Measurements from ENCODE around the gene CREB3L1.

Gene CREB3L1

GRCh38 chr11:46294365-46295309 lies 17.2 kb downstream of the CREB3L1 start:
- no peaks in the 10 kb centered on the region for H3K9me3 ChIP-seq (ENCODE audit: low read depth, low read length)
- H3K36me3 ChIP-seq (ENCODE audit: insufficient read depth, low read length) = no peaks in the 10 kb centered on the region
- TF ChIP-seq FOXP2 (optimal IDR thresholded peaks at IDR 0.05; ENCODE audit: control extremely low read depth, extremely low read length, insufficient read depth) (no peak), POLR2AphosphoS5 (IDR thresholded peaks at IDR 0.05; ENCODE audit: borderline replicate concordance, low read depth, low read length) (no peak), EZH2 (IDR thresholded peaks at IDR 0.05) (no peak)
- peak overlapping the region; percentile 84 for H3K4me3 ChIP-seq
- peak overlapping the region; percentile 33; the same call in 1 of the 2 replicates for H3K27ac ChIP-seq
- peak overlapping the region; percentile 65 for H3K9ac ChIP-seq (ENCODE audit: insufficient read length)
- DNase-seq (ENCODE audit: low read depth, low spot score) = no peak

GRCh38 chr11:46295312-46296058 lies 18.0 kb downstream of the CREB3L1 start:
- DNase-seq (ENCODE audit: low read depth, low spot score) = no peak
- peak overlapping the region; percentile 84 for H3K4me3 ChIP-seq
- H3K9me3 ChIP-seq (ENCODE audit: low read depth, low read length) = no peaks in the 10 kb centered on the region
- H3K9ac ChIP-seq (ENCODE audit: insufficient read length) = peak overlapping the region; percentile 74
- H3K36me3 ChIP-seq (ENCODE audit: insufficient read depth, low read length) = no peaks in the 10 kb centered on the region
- TF ChIP-seq POLR2AphosphoS5 (IDR thresholded peaks at IDR 0.05; ENCODE audit: borderline replicate concordance, low read depth, low read length) (peak; percentile 82), EZH2 (IDR thresholded peaks at IDR 0.05) (no peak), FOXP2 (optimal IDR thresholded peaks at IDR 0.05; ENCODE audit: control extremely low read depth, extremely low read length, insufficient read depth) (no peak)
- no peak overlapping the region for H3K27ac ChIP-seq

- Histone ChIP-seq H3K36me3 (ENCODE audit: insufficient read depth, low read length) (no peaks in the 10 kb centered on the region), H3K9me3 (ENCODE audit: low read depth, low read length) (no peaks in the 10 kb centered on the region), H3K27ac (no peak overlapping the region), H3K9ac (ENCODE audit: insufficient read length) (peak overlapping the region; percentile 74), H3K4me3 (peak overlapping the region; percentile 84)
- TF ChIP-seq FOXP2 (optimal IDR thresholded peaks at IDR 0.05; ENCODE audit: control extremely low read depth, extremely low read length, insufficient read depth) = no peak
- TF ChIP-seq EZH2 (IDR thresholded peaks at IDR 0.05) = no peak
- no peak for TF ChIP-seq POLR2AphosphoS5 (IDR thresholded peaks at IDR 0.05; ENCODE audit: borderline replicate concordance, low read depth, low read length)
- no peak for DNase-seq (ENCODE audit: low read depth, low spot score)
Observed at GRCh38 chr11:46296059-46296527, 18.6 kb downstream of the CREB3L1 start.

- Histone ChIP-seq H3K9me3 (ENCODE audit: low read depth, low read length) (no peaks in the 10 kb centered on the region), H3K27ac (no peak overlapping the region), H3K4me3 (no peak overlapping the region), H3K9ac (ENCODE audit: insufficient read length) (no peak overlapping the region), H3K36me3 (ENCODE audit: insufficient read depth, low read length) (no peaks in the 10 kb centered on the region)
- TF ChIP-seq EZH2 (IDR thresholded peaks at IDR 0.05) (no peak), FOXP2 (optimal IDR thresholded peaks at IDR 0.05; ENCODE audit: control extremely low read depth, extremely low read length, insufficient read depth) (no peak), POLR2AphosphoS5 (IDR thresholded peaks at IDR 0.05; ENCODE audit: borderline replicate concordance, low read depth, low read length) (no peak)
- DNase-seq (ENCODE audit: low read depth, low spot score) = no peak
Observed at GRCh38 chr11:46296528-46297448, 19.3 kb downstream of the CREB3L1 start.

GRCh38 chr11:46298699-46299433 lies 21.4 kb downstream of the CREB3L1 start:
- no peak overlapping the region for H3K27ac ChIP-seq
- DNase-seq (ENCODE audit: low read depth, low spot score) = no peak
- H3K4me3 ChIP-seq = no peak overlapping the region
- TF ChIP-seq FOXP2 (optimal IDR thresholded peaks at IDR 0.05; ENCODE audit: control extremely low read depth, extremely low read length, insufficient read depth) = no peak
- TF ChIP-seq POLR2AphosphoS5 (IDR thresholded peaks at IDR 0.05; ENCODE audit: borderline replicate concordance, low read depth, low read length) = no peak
- TF ChIP-seq EZH2 (IDR thresholded peaks at IDR 0.05) = no peak
- no peaks in the 10 kb centered on the region for H3K36me3 ChIP-seq (ENCODE audit: insufficient read depth, low read length)
- no peaks in the 10 kb centered on the region for H3K9me3 ChIP-seq (ENCODE audit: low read depth, low read length)
- H3K9ac ChIP-seq (ENCODE audit: insufficient read length) = no peak overlapping the region

GRCh38 chr11:46299451-46299961 lies 22.0 kb downstream of the CREB3L1 start:
- Histone ChIP-seq H3K27ac (no peak overlapping the region), H3K9ac (ENCODE audit: insufficient read length) (no peak overlapping the region), H3K36me3 (ENCODE audit: insufficient read depth, low read length) (no peaks in the 10 kb centered on the region), H3K9me3 (ENCODE audit: low read depth, low read length) (no peaks in the 10 kb centered on the region), H3K4me3 (no peak overlapping the region)
- DNase-seq (ENCODE audit: low read depth, low spot score) = no peak
- TF ChIP-seq EZH2 (IDR thresholded peaks at IDR 0.05) (no peak), FOXP2 (optimal IDR thresholded peaks at IDR 0.05; ENCODE audit: control extremely low read depth, extremely low read length, insufficient read depth) (no peak), POLR2AphosphoS5 (IDR thresholded peaks at IDR 0.05; ENCODE audit: borderline replicate concordance, low read depth, low read length) (no peak)

- Histone ChIP-seq H3K36me3 (ENCODE audit: insufficient read depth, low read length) (no peaks in the 10 kb centered on the region), H3K27ac (no peak overlapping the region), H3K9ac (ENCODE audit: insufficient read length) (no peak overlapping the region), H3K4me3 (no peak overlapping the region), H3K9me3 (ENCODE audit: low read depth, low read length) (no peaks in the 10 kb centered on the region)
- TF ChIP-seq POLR2AphosphoS5 (IDR thresholded peaks at IDR 0.05; ENCODE audit: borderline replicate concordance, low read depth, low read length) = no peak
- TF ChIP-seq EZH2 (IDR thresholded peaks at IDR 0.05) = no peak
- TF ChIP-seq FOXP2 (optimal IDR thresholded peaks at IDR 0.05; ENCODE audit: control extremely low read depth, extremely low read length, insufficient read depth) = no peak
- no peak for DNase-seq (ENCODE audit: low read depth, low spot score)
Observed at GRCh38 chr11:46300270-46300669, 22.8 kb downstream of the CREB3L1 start.

Measured in SK-N-MC (cell line).